Pancreas (tissue), 10 donors: ENCODE measurements around the gene ERRFI1. TPM values are rescaled to one million over a fixed set of nuclear protein-coding genes. Genes with fewer than 3 reads are reported as not detected.

Source experiments
- ATAC-seq, 4 donors: fragments of 200-7000 bp; cut with Tn5 transposase; one replicate each; pipeline versions ENCODE4 v1.8.0 to v1.9.1; 2020; ENCODE audit warnings: mild to moderate bottlenecking in 4 of 4, moderate library complexity in 4 of 4
- DNase-seq, 6 donors: peaks; one replicate each; pipeline ENCODE4 v3.0.0-alpha.2; 2020
- FAIRE-seq: peaks from 2 replicates; lab custom pipeline; 2012; peaks lifted over from hg19 to GRCh38; lab: Jason Lieb, UNC
- H3K27ac ChIP-seq, 4 donors: fragments of 200-600 bp; sonication (generic); 1 replicate in 3 of 4; 2 replicates in 1 of 4; pipeline versions ENCODE4 v1.5.0 to v1.8.0; 2020
- H3K27me3 ChIP-seq, 4 donors: fragments of 200-600 bp; one replicate each; pipeline ENCODE4 v1.8.0; 2021
- H3K36me3 ChIP-seq, 3 donors: fragments of 200-600 bp; sonication (generic) in 1 of 3; one replicate each; pipeline versions ENCODE4 v1.5.0 to v1.8.0; 2020 to 2021
- H3K4me1 ChIP-seq, 3 donors: fragments of 200-600 bp; one replicate each; pipeline ENCODE4 v1.8.0; 2021
- H3K4me3 ChIP-seq, 4 donors: fragments of 200-600 bp; sonication (generic) in 2 of 4; one replicate each; pipeline versions ENCODE4 v1.5.0 to v1.8.0; 2020 to 2021
- H3K9me3 ChIP-seq, 4 donors: fragments of 200-600 bp; one replicate each; pipeline ENCODE4 v1.8.0; 2021
- CTCF ChIP-seq, 4 donors: fragments of 200-600 bp; sonication (generic) in 3 of 4; IDR thresholded peaks; one replicate each; pipeline versions ENCODE4 v1.5.0 to v1.8.0; 2021; ENCODE audit warnings: antibody characterized with exemption in 4 of 4
- WGBS, 2 donors: extraction: QIAGEN DNeasy Blood & Tissue Kit; methylation state at CpG; one replicate each; pipeline ENCODE4 v1.1.7; 2013; 5-methylcytosine and 5-hydroxymethylcytosine counted together
- intact Hi-C, 3 donors: fragments of 100-400 bp; cut with DNase I; formaldehyde crosslinking; loops; one replicate each; pipeline versions ENCODE4 v1.11.1 to v1.14.2; 2022
- polyA plus RNA-seq, 2 donors: library from polyadenylated mRNA; stranded (reverse); fragments of 200-250 nt; gene quantifications; one replicate each; pipeline ENCODE4 v1.2.3, GENCODE V29; 2013
- total RNA-seq, 6 donors: library from RNA; stranded (reverse); fragmentation: NEBNext Ultra II Directional in 4 of 6; extraction: Animal tissue kit (Norgen Biotek cat#: 25700) in 4 of 6; gene quantifications; one replicate each; pipeline versions ENCODE4 v1.2.1 to v1.2.4, GENCODE V29; 2021 to 2023
- donor health status: healthy with polysubstance abuse.
- donor health status: DM: no; HTN: no; CAD: no; lungs with moderate emphysema.
- donor health status: DM: no; HTN: no; CAD: no.
- donor health status: control.
- donor health status: control.
- donor health status: Bipolar disorder and iron deficiency.
- donor health status: DM: yes; HTN: yes; CAD: no.
- donor health status: DM: no; HTN: no; CAD: no.
- donor health status: DM: no; HTN: no; CAD: no.
- donor health status: DM: yes; HTN: yes; CAD: no.

Gene ERRFI1
- total and polyA plus RNA-seq, 8 donors = 36.4 to 392 (median 101) TPM

- no peaks in the 10 kb centered on the region for H3K27me3 ChIP-seq
- peak in 1 of 4 donors; percentile 19 for ATAC-seq
- H3K36me3 ChIP-seq = peaks cover 0 to 55% (median 30%) of the 10 kb centered on the region in 3 donors
- H3K9me3 ChIP-seq = no peaks in the 10 kb centered on the region
- H3K4me1 ChIP-seq = no peaks in the 10 kb centered on the region
- H3K27ac ChIP-seq = no peak overlapping the region
- no peak for FAIRE-seq
- no peak for TF ChIP-seq CTCF (IDR thresholded peaks at IDR 0.05)
- no peak for DNase-seq
- no peak overlapping the region for H3K4me3 ChIP-seq
- 82 to 83% methylated on average over 15 of the region's 15 CpGs for WGBS, 2 donors
- intact Hi-C loops = loop anchor here in 2 of 3 donors (5.0 to 10.0 kb wide), 3 partner anchors 339 to 369 kb away; no protein-coding TSS in a partner anchor
Measured at GRCh38 chr1:7983086-7983778, 42.9 kb downstream of the ERRFI1 start.

- DNase-seq (no peak), FAIRE-seq (no peak), ATAC-seq (no peak)
- Histone ChIP-seq H3K4me1 (no peaks in the 10 kb centered on the region), H3K4me3 (no peak overlapping the region), H3K27me3 (no peaks in the 10 kb centered on the region), H3K9me3 (no peaks in the 10 kb centered on the region), H3K27ac (no peak overlapping the region), H3K36me3 (peaks cover 0 to 56% (median 29%) of the 10 kb centered on the region in 3 donors)
- TF ChIP-seq CTCF (IDR thresholded peaks at IDR 0.05) = no peak
- WGBS, 2 donors = 83 to 87% methylated on average over 7 of the region's 7 CpGs
- intact Hi-C loops = loop anchor here in 2 of 3 donors (5.0 to 10.0 kb wide), 3 partner anchors 341 to 371 kb away; no protein-coding TSS in a partner anchor
Measured at GRCh38 chr1:7980984-7981383, 45.1 kb downstream of the ERRFI1 start.

DNA sequence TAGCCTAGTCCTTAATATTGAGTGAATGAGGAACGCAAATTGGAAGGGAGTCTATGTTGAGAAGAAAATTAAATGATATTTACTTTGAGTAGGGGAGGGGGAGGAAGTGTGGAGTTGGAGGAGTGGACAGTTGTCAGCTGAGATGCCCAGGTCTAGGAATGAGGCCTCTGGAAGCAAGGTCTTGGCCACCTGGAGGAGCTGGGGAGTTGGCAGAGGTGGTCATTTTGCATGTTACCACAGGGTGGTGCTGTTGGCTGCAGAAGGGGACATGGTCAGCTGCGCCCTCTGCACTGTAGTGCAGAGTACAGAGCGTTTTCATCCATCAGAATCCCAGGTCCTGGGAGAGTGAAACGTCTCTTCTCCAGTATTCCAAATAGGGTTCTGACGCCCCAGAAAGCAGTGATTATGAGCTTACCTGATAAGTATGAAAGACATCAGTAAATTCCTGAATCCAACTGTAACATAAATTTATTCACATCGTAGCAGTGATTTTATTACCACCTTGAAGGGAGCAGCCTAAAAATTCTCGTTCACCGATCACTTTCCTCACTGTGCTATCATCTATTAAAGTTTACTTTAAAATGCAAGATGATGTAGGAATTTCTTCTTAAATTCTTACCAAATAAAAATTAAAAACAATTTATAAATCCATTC is 50.8 kb downstream of the ERRFI1 start:
- Histone ChIP-seq H3K27ac (no peak overlapping the region), H3K27me3 (no peaks in the 10 kb centered on the region), H3K4me3 (no peak overlapping the region), H3K36me3 (peaks cover 4 to 52% (median 24%) of the 10 kb centered on the region in 3 donors), H3K9me3 (no peaks in the 10 kb centered on the region), H3K4me1 (no peaks in the 10 kb centered on the region)
- ATAC-seq (peak; percentile 94 to 100 (median 97)), DNase-seq (peak; percentile 62 to 84 (median 74)), FAIRE-seq (no peak)
- intact Hi-C loops = no loop called here
- peak; percentile 26 to 86 (median 76) for TF ChIP-seq CTCF (IDR thresholded peaks at IDR 0.05)
- 65 to 68% methylated on average over 8 of the region's 8 CpGs for WGBS, 2 donors

GRCh38 chr1:7973086-7973485 is 53.0 kb downstream of the ERRFI1 start:
- FAIRE-seq = no peak
- 96 to 98% methylated on average over 2 of the region's 2 CpGs for WGBS, 2 donors
- DNase-seq = no peak
- H3K9me3 ChIP-seq = no peaks in the 10 kb centered on the region
- no peak overlapping the region for H3K27ac ChIP-seq
- ATAC-seq = no peak
- no peaks in the 10 kb centered on the region for H3K4me1 ChIP-seq
- no peak for TF ChIP-seq CTCF (IDR thresholded peaks at IDR 0.05)
- no peak overlapping the region for H3K4me3 ChIP-seq
- peaks cover 4 to 50% (median 19%) of the 10 kb centered on the region in 3 donors for H3K36me3 ChIP-seq
- intact Hi-C loops = no loop called here
- no peaks in the 10 kb centered on the region for H3K27me3 ChIP-seq
